Cardiac muscle cell (in vitro differentiated cells and primary cell): ENCODE data around the gene TINAG. TPM values are rescaled to one million over a fixed set of nuclear protein-coding genes. Genes with fewer than 3 reads are reported as not detected.

ENCODE experiments used
- DNase-seq, 2 donors: peaks; one replicate each; pipeline versions ENCODE4 v3.0.0 to v3.0.0-alpha.2; 2010 to 2017; ENCODE audit warnings: low read depth in 1 of 2, low spot score in 1 of 2
- H3K27ac ChIP-seq: fragments of 200-600 bp; sonication (generic); 2 replicates; pipeline ENCODE4 v1.5.1; 2016
- H3K27me3 ChIP-seq: fragments of 200-600 bp; sonication (generic); 2 replicates; pipeline ENCODE4 v1.6.0; 2016; ENCODE audit warnings: control low read depth
- H3K36me3 ChIP-seq: fragments of 200-600 bp; sonication (generic); 2 replicates; pipeline ENCODE4 v1.5.1; 2016; ENCODE audit warnings: control low read depth
- H3K4me1 ChIP-seq: fragments of 200-600 bp; sonication (generic); 2 replicates; pipeline ENCODE4 v1.8.1; 2017; ENCODE audit warnings: low read depth, mild to moderate bottlenecking, mixed run types
- H3K4me3 ChIP-seq: fragments of 200-600 bp; sonication (generic); 2 replicates; pipeline ENCODE4 v1.5.1; 2016; ENCODE audit warnings: mild to moderate bottlenecking
- H3K9me3 ChIP-seq: fragments of 200-600 bp; sonication (generic); 2 replicates; pipeline ENCODE4 v1.5.1; 2017; ENCODE audit warnings: low read depth, mild to moderate bottlenecking, control low read depth
- CTCF ChIP-seq: IDR thresholded peaks from 2 replicates; pipeline ENCODE4 v1.5.1; 2012; ENCODE audit warnings: low read depth, mild to moderate bottlenecking, low read length
- polyA plus RNA-seq: library from polyadenylated mRNA; unstranded; fragments of >200 nt; fragmentation: Nextera tagmentation; extraction: Ambion mirVana; gene quantifications from 2 replicates; pipeline ENCODE4 v1.2.1, GENCODE V29; 2016
- total RNA-seq: library from RNA; depleted of rRNA; stranded (reverse); fragments of >200 nt; gene quantifications from 2 replicates; pipeline ENCODE4 v1.2.3, GENCODE V29; 2016

TINAG gene
- total and polyA plus RNA-seq, 2 experiments from 2014 or later, result not detected

- no peaks in the 10 kb centered on the region for H3K27me3 ChIP-seq
- no peaks in the 10 kb centered on the region for H3K36me3 ChIP-seq
- no peak overlapping the region for H3K4me3 ChIP-seq
- H3K9me3 ChIP-seq, result no peaks in the 10 kb centered on the region
- no peak for DNase-seq
- H3K4me1 ChIP-seq, result no peaks in the 10 kb centered on the region
- TF ChIP-seq CTCF, result no peak
- no peak overlapping the region for H3K27ac ChIP-seq
Observed at GRCh38 chr6:54403096-54403495, 94.9 kb downstream of the TINAG start.

GRCh38 chr6:54404791-54405190, 96.5 kb downstream of the TINAG start:
- H3K27ac ChIP-seq, result no peak overlapping the region
- no peak for TF ChIP-seq CTCF
- H3K4me3 ChIP-seq, result no peak overlapping the region
- no peaks in the 10 kb centered on the region for H3K4me1 ChIP-seq
- no peaks in the 10 kb centered on the region for H3K36me3 ChIP-seq
- no peaks in the 10 kb centered on the region for H3K27me3 ChIP-seq
- no peak for DNase-seq
- H3K9me3 ChIP-seq, result no peaks in the 10 kb centered on the region

GRCh38 chr6:54411767-54412166, 103.5 kb downstream of the TINAG start:
- H3K36me3 ChIP-seq, result no peaks in the 10 kb centered on the region
- TF ChIP-seq CTCF, result no peak
- H3K27me3 ChIP-seq, result no peaks in the 10 kb centered on the region
- DNase-seq, result no peak
- H3K27ac ChIP-seq, result no peak overlapping the region
- H3K4me3 ChIP-seq, result no peak overlapping the region
- no peaks in the 10 kb centered on the region for H3K4me1 ChIP-seq
- no peaks in the 10 kb centered on the region for H3K9me3 ChIP-seq

GRCh38 chr6:54415517-54415916, 107.3 kb downstream of the TINAG start:
- DNase-seq, result no peak
- no peaks in the 10 kb centered on the region for H3K9me3 ChIP-seq

GRCh38 chr6:54419885-54420284, 111.6 kb downstream of the TINAG start:
- no peak for TF ChIP-seq CTCF
- H3K27ac ChIP-seq, result no peak overlapping the region
- no peaks in the 10 kb centered on the region for H3K27me3 ChIP-seq
- peak in 1 of 2 donors; percentile 90 for DNase-seq
- H3K9me3 ChIP-seq, result no peaks in the 10 kb centered on the region
- H3K36me3 ChIP-seq, result no peaks in the 10 kb centered on the region
- H3K4me1 ChIP-seq, result no peaks in the 10 kb centered on the region
- no peak overlapping the region for H3K4me3 ChIP-seq

More at GRCh38 chr6:54415517-54415916, 107.3 kb downstream of the TINAG start:
- Histone ChIP-seq H3K4me3 (no peak overlapping the region), H3K27me3 (no peaks in the 10 kb centered on the region), H3K36me3 (no peaks in the 10 kb centered on the region), H3K27ac (no peak overlapping the region), H3K4me1 (no peaks in the 10 kb centered on the region)
- TF ChIP-seq CTCF, result no peak

- Histone ChIP-seq H3K27ac (no peak overlapping the region), H3K27me3 (no peaks in the 10 kb centered on the region), H3K4me1 (no peaks in the 10 kb centered on the region), H3K36me3 (no peaks in the 10 kb centered on the region), H3K9me3 (no peaks in the 10 kb centered on the region), H3K4me3 (no peak overlapping the region)
- no peak for TF ChIP-seq CTCF
- no peak for DNase-seq
Observed at GRCh38 chr6:54426995-54427394, 118.8 kb downstream of the TINAG start.
